Measurements from ENCODE around the gene CCN2.
"Not testable (repeated sequence)": the region's sequence is repeated elsewhere in the genome, so short reads cannot be mapped to it uniquely, and the experiment has no call there.

The CCN2 gene

GRCh38 chr6:131910956-131911355 lies 40.2 kb downstream of the CCN2 start:
- DNase-seq (ENCODE audit: low spot score) (no peak), FAIRE-seq (no peak)

GRCh38 chr6:131910219-131910589 lies 41.0 kb downstream of the CCN2 start:
- DNase-seq (ENCODE audit: low spot score) (no peak), FAIRE-seq (no peak)

DNA sequence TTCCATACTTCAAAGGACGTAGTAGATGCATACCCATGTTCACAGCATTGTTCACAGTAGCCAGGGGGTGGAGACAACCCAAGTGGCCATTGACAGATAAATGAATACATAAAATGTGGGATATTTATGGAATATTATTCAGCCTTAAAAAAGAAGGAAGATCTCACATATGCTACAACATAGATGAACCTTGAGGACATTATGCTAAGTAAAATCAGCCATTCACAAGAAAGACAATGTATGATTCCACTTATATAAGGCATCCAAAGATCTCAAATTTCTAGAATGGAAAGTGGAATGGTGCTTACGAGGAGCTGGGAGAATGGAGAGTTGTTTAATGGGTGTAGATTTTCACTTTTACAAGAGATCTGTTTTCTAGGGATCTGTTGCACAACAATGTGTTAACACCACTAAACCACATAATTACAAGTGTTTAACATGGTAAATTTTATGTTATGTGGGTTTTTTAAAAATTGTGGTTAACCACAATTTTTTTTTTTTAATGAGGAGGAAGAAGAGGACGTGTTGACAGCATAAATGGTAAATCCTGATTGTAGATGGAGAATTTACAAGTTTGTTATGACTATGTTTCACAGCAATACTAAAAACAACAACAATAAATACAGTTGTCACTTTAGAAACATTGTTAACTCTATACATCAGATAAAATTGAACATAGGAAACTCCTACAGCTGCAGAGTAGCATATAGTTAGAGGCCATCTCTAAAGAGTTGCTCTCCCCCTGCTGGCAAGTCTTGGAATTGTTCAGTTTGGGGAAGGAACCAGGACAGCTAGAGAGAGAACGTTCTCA lies 41.6 kb downstream of the CCN2 start:
- no peak for FAIRE-seq
- DNase-seq (ENCODE audit: low spot score) = peak; percentile 55

- not testable (repeated sequence) for DNase-seq (ENCODE audit: low spot score); FAIRE-seq
These were observed 42.4 kb downstream of the CCN2 start for GRCh38 chr6:131908787-131909186.

- not testable (repeated sequence) for DNase-seq (ENCODE audit: low spot score); FAIRE-seq
These were observed 47.4 kb downstream of the CCN2 start for GRCh38 chr6:131903734-131904133.

DNA sequence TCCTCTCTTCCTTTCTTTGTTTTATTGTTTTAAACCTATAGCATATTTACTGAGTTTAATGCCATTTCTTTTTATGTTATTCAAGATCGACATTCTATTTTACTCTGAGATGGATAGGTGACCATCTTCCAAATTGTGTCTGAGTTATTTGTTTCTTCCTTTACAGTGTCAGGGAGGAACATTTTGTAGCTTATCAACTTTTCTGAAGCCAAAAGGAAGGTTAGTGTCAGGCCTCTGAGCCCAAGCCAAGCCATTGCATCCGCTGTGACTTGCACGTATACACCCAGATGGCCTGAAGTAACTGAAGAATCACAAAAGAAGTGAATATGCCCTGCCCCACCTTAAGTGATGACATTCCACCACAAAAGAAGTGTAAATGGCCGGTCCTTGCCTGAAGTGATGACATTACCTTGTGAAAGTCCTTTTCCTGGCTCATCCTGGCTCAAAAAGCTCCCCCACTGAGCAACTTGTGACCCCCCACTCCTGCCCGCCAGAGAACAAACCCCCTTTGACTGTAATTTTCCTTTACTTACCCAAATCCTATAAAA lies 49.8 kb downstream of the CCN2 start:
- FAIRE-seq = not testable (repeated sequence)

DNA sequence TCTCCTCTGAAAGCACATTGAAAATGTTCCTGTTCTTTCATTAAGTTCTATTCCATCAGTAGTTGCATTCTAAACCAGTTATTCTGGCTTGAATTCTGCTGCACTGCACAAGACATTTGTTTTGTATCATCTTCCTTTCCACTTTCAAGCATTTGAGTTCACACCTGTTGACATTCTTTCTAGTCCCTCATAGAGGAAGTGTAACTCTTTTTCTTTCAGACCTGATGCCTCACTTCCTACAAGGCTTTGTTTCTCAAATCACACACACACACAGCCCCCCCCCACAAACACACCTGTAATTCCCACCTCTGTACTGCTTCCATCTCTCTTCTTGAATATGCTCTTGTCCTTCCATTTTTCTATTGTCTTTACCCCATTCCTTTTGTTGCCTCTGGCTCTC lies 50.9 kb downstream of the CCN2 start:
- DNase-seq (ENCODE audit: low spot score) (no peak), FAIRE-seq (no peak)

More for the DNA sequence above, 49.8 kb downstream of the CCN2 start:
- DNase-seq (ENCODE audit: low spot score) = not testable (repeated sequence)

GRCh38 chr6:131898718-131899117 lies 52.5 kb downstream of the CCN2 start:
- DNase-seq (ENCODE audit: low spot score) = no peak
- FAIRE-seq = no peak
